ENCODE measurements around the gene PCDHA12. TPM values are rescaled to one million over a fixed set of nuclear protein-coding genes. Genes with fewer than 3 reads are reported as not detected.
"Not testable (repeated sequence)": the region's sequence is repeated elsewhere in the genome, so short reads cannot be mapped to it uniquely, and the experiment has no call there.

The PCDHA12 gene
- not detected in 2 replicates for total RNA-seq (2014; rRNA removed; shearing (Covaris generic))
- polyA plus RNA-seq (2015; cell fraction: cytosol; rRNA removed) = not detected in 2 replicates
- polyA plus RNA-seq (2015; cell fraction: nucleus; rRNA removed) = not detected in 2 replicates

GRCh38 chr5:140875085-140876065, at the start of gene PCDHA12:
TSS of gene PCDHA12 (plus strand) at chr5:140875308. CDS start at chr5:140875473, 165 bp downstream.
- DNase-seq (ENCODE audit: low read depth) = no peak

- no peak for DNase-seq (ENCODE audit: low read depth)
Observed at GRCh38 chr5:140827704-140828361, 47.3 kb upstream of the PCDHA12 start, which contains the start of gene PCDHA6. TSS of gene PCDHA6 (plus strand) at chr5:140827960. CDS start at chr5:140828092, 132 bp downstream.

- no peak for DNase-seq (ENCODE audit: low read depth)
Observed at GRCh38 chr5:140828362-140828737, 46.8 kb upstream of the PCDHA12 start.

GRCh38 chr5:140829511-140830501, 45.3 kb upstream of the PCDHA12 start:
- DNase-seq (ENCODE audit: low read depth) = not testable (repeated sequence)

GRCh38 chr5:140833993-140834392, 41.1 kb upstream of the PCDHA12 start, which contains the start of gene PCDHA7:
TSS of gene PCDHA7 (plus strand) at chr5:140834269. CDS start at chr5:140834384, 115 bp downstream.
- no peak for DNase-seq (ENCODE audit: low read depth)

GRCh38 chr5:140834439-140835008, 40.6 kb upstream of the PCDHA12 start:
- not testable (repeated sequence) for DNase-seq (ENCODE audit: low read depth)

GRCh38 chr5:140835622-140836510, 39.2 kb upstream of the PCDHA12 start:
- DNase-seq (ENCODE audit: low read depth) = no peak

- no peak for DNase-seq (ENCODE audit: low read depth)
Observed at GRCh38 chr5:140840978-140841962, 33.8 kb upstream of the PCDHA12 start, which contains the start of gene PCDHA8. TSS of gene PCDHA8 (plus strand) at chr5:140841187. CDS start at chr5:140841322, 135 bp downstream.

- DNase-seq (ENCODE audit: low read depth) = no peak
Observed at GRCh38 chr5:140842798-140843733, 32.0 kb upstream of the PCDHA12 start.

- DNase-seq (ENCODE audit: low read depth) = not testable (repeated sequence)
Observed at GRCh38 chr5:140848139-140849102, 26.7 kb upstream of the PCDHA12 start, which contains the start of gene PCDHA9. TSS of gene PCDHA9 (plus strand) at chr5:140848382. CDS start at chr5:140848496, 114 bp downstream.

GRCh38 chr5:140849831-140850634, 25.1 kb upstream of the PCDHA12 start:
- DNase-seq (ENCODE audit: low read depth) = not testable (repeated sequence)

GRCh38 chr5:140855772-140856674, 19.1 kb upstream of the PCDHA12 start, which contains the start of gene PCDHA10:
TSS of gene PCDHA10 (plus strand) at chr5:140855897. CDS start at chr5:140856049, 152 bp downstream.
- DNase-seq (ENCODE audit: low read depth) = no peak
